Esophagus squamous epithelium (tissue), 5 donors: Measurements from ENCODE around the gene NRXN3. TPM values are rescaled to one million over a fixed set of nuclear protein-coding genes. Genes with fewer than 3 reads are reported as not detected.

Experiments
- DNase-seq: peaks from one replicate; lab custom pipeline; 2025; lab: John Stamatoyannopoulos, UW
- H3K27ac ChIP-seq, 4 donors: fragments of 200-600 bp; sonication (generic); one replicate each; pipeline ENCODE4 v1.5.1; 2016 to 2019; ENCODE audit warnings: mild to moderate bottlenecking in 1 of 4
- H3K27me3 ChIP-seq, 4 donors: fragments of 200-600 bp; sonication (generic); 1 replicate in 3 of 4; 2 replicates in 1 of 4; pipeline versions ENCODE4 v1.5.1 to v1.6.0; 2017 to 2021; ENCODE audit warnings: antibody characterized with exemption in 1 of 4
- H3K36me3 ChIP-seq, 3 donors: fragments of 200-600 bp; sonication (generic); one replicate each; pipeline ENCODE4 v1.5.1; 2016 to 2019
- H3K4me1 ChIP-seq, 3 donors: fragments of 200-600 bp; sonication (generic); one replicate each; pipeline ENCODE4 v1.5.1; 2017 to 2019
- H3K4me3 ChIP-seq, 4 donors: fragments of 200-600 bp; sonication (generic); 1 replicate in 3 of 4; 2 replicates in 1 of 4; pipeline ENCODE4 v1.5.1; 2016 to 2019; ENCODE audit warnings: mild to moderate bottlenecking in 2 of 4, moderate library complexity in 1 of 4
- H3K9me3 ChIP-seq, 3 donors: fragments of 200-600 bp; sonication (generic); one replicate each; pipeline ENCODE4 v1.5.1; 2016 to 2019
- POLR2A ChIP-seq, 4 donors: fragments of 450-650 bp; IDR thresholded peaks; one replicate each; pipeline ENCODE4 v1.6.1; 2017; ENCODE audit warnings: antibody characterized with exemption in 4 of 4, mild to moderate bottlenecking in 4 of 4, moderate library complexity in 3 of 4
- WGBS, 2 donors: methylation state at CpG; one replicate each; pipeline ENCODE4 v1.1.5; 2018; 5-methylcytosine and 5-hydroxymethylcytosine counted together
- intact Hi-C: fragments of 100-400 bp; cut with DNase I; formaldehyde crosslinking; loops from one replicate; pipeline ENCODE4 v1.15.0; 2022
- total RNA-seq, 4 donors: library from RNA; depleted of rRNA; stranded (reverse); fragments of >200 nt; gene quantifications; one replicate each; pipeline ENCODE4 v1.1.0, GENCODE V29; 2016
- TF ChIP-seq, protein P1 (sequence below), 6 experiments: fragments of 450-650 bp in 4 of 6; fragments of 200-600 bp in 2 of 6; sonication (generic) in 2 of 6; IDR thresholded peaks; one replicate each; pipeline ENCODE4 v1.5.1; 2016 to 2019; ENCODE audit warnings: antibody characterized with exemption in 6 of 6, mild to moderate bottlenecking in 4 of 6, moderate library complexity in 4 of 6
- donor health status: DM: yes; HTN: yes; CAD: no.

The NRXN3 gene
- total RNA-seq, 4 donors from 2014 or later = 0.30 to 15.8 (median 1.5) TPM

DNA sequence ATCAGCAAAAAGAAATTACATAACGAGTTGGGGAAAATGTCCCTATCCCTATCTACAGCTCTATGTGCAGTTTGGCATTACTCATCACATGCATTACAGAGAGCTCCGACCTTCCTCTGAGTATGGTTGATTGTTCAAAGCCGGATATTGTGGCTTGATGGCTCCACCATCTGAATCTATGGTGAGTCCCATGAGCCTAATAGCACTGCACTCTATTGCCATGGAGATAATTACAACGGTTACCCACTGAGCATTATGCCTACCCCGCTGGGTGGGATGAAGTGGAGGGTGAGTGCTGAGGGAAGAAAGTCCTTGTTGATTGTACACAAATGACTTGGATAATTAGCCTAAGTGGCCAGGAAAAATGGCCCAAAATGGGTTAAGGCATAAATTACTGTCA is 800.5 kb downstream of the NRXN3 start:
- no peak overlapping the region for H3K27ac ChIP-seq
- no peaks in the 10 kb centered on the region for H3K9me3 ChIP-seq
- WGBS, 2 donors = 69 to 86% methylated on average over 5 of the region's 5 CpGs
- intact Hi-C loops = no loop called here
- DNase-seq = no peak
- H3K4me3 ChIP-seq = no peak overlapping the region
- TF ChIP-seq POLR2A (IDR thresholded peaks at IDR 0.05) = no peak
- TF ChIP-seq, protein P1, sequence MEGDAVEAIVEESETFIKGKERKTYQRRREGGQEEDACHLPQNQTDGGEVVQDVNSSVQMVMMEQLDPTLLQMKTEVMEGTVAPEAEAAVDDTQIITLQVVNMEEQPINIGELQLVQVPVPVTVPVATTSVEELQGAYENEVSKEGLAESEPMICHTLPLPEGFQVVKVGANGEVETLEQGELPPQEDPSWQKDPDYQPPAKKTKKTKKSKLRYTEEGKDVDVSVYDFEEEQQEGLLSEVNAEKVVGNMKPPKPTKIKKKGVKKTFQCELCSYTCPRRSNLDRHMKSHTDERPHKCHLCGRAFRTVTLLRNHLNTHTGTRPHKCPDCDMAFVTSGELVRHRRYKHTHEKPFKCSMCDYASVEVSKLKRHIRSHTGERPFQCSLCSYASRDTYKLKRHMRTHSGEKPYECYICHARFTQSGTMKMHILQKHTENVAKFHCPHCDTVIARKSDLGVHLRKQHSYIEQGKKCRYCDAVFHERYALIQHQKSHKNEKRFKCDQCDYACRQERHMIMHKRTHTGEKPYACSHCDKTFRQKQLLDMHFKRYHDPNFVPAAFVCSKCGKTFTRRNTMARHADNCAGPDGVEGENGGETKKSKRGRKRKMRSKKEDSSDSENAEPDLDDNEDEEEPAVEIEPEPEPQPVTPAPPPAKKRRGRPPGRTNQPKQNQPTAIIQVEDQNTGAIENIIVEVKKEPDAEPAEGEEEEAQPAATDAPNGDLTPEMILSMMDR (IDR thresholded peaks at IDR 0.05) = no peak
- H3K27me3 ChIP-seq = no peaks in the 10 kb centered on the region
- H3K4me1 ChIP-seq = peaks cover 0 to 3% (median 0%) of the 10 kb centered on the region in 3 donors
- H3K36me3 ChIP-seq = no peaks in the 10 kb centered on the region

DNA sequence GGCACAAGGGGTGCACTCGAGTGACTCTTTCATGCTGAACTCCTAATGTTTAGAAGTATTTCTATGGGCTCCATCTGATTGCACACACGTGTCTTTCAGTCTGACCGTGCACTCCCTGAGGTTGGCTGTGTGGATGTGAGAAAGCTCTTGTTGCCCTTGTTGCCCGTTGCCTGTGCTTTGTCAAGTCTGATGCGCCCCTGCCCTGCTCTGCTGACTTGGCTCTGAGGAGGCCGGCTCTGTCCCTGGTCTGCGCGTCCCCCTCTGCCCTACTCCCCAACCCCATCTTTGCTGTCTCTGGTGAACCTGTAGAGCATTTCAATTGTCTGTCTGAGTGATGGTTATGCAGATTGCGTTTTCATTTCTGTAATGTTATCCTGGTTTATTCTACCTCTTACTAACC is 802.3 kb downstream of the NRXN3 start:
- 82 to 85% methylated on average over 8 to 9 of the region's 9 CpGs for WGBS, 2 donors
- peaks cover 0 to 3% (median 0%) of the 10 kb centered on the region in 3 donors for H3K4me1 ChIP-seq
- no peaks in the 10 kb centered on the region for H3K36me3 ChIP-seq
- no peak for TF ChIP-seq POLR2A (IDR thresholded peaks at IDR 0.05)
- TF ChIP-seq, protein P1 (IDR thresholded peaks at IDR 0.05) = no peak
- H3K27me3 ChIP-seq = no peaks in the 10 kb centered on the region
- H3K27ac ChIP-seq = no peak overlapping the region
- no peaks in the 10 kb centered on the region for H3K9me3 ChIP-seq
- DNase-seq = no peak
- intact Hi-C loops = no loop called here
- no peak overlapping the region for H3K4me3 ChIP-seq

DNA sequence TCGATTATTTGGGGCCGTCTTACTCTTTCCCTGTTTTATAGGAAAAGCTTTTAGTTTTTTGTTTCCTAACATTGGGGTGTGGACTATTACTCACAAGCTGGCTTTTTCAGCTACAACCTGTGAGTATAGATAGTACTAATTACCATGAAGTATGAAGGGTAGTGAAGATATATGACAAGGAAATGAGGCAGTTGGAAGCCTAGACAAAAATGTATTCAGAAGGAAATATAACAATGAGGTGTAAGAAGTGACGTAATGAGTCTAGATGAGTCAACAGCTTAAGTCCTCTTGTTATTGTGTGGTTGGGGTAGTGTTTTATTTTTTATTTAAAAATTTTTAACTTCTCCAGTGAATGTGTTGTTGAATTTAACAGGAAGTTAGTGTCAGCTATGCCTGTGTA is 804.5 kb downstream of the NRXN3 start:
- no peak for TF ChIP-seq POLR2A (IDR thresholded peaks at IDR 0.05)
- TF ChIP-seq, protein P1 (IDR thresholded peaks at IDR 0.05) = no peak
- Histone ChIP-seq H3K4me3 (no peak overlapping the region), H3K27ac (no peak overlapping the region), H3K36me3 (no peaks in the 10 kb centered on the region), H3K9me3 (no peaks in the 10 kb centered on the region), H3K27me3 (no peaks in the 10 kb centered on the region), H3K4me1 (no peaks in the 10 kb centered on the region)
- 33 to 40% methylated on average over 3 of the region's 3 CpGs for WGBS, 2 donors
- DNase-seq = no peak
- intact Hi-C loops = no loop called here

DNA sequence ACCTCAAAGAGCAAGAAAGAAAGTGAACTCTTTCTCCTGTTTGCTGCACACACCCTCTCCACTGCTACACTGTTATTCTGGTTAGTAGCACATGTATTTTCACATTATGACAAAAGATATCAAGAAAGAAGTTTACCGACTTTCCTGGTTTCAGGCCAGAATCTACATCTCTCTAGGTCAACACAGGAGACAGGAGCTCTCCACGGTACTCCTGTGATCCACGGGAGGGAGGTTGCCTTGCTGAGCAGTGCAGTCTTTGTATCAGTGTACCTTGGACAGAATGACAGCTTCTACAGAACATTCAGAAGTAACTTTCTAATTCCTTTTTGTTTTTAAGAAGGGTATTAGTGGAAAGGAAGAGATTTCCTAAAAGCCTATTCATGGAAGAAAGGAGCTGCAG is 805.6 kb downstream of the NRXN3 start:
- no peak for DNase-seq
- no peaks in the 10 kb centered on the region for H3K9me3 ChIP-seq
- H3K36me3 ChIP-seq = no peaks in the 10 kb centered on the region
- H3K27ac ChIP-seq = no peak overlapping the region
- 29 to 53% methylated on average over 2 to 3 of the region's 3 CpGs for WGBS, 2 donors
- no peak overlapping the region for H3K4me3 ChIP-seq
- H3K27me3 ChIP-seq = no peaks in the 10 kb centered on the region
- intact Hi-C loops = no loop called here
- H3K4me1 ChIP-seq = no peaks in the 10 kb centered on the region
- TF ChIP-seq, protein P1 (IDR thresholded peaks at IDR 0.05) = no peak
- no peak for TF ChIP-seq POLR2A (IDR thresholded peaks at IDR 0.05)

DNA sequence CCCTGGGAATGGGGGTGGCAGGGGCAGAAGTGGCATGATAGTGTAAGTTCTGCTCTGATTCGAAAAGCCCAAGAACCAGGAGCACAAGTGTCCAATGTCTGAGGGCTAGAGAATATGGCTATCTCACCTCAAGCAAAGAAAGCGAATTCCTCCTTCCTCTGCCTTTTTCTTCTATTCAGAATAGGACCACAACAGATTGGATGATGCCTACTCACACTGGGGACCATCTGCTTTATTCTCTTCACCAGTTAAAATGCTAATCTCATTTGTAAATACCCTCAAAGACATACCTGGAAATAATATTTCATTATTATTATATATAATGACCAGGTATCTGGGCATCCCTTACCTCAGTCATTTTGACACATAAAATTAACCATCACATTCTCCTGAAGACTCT is 808.7 kb downstream of the NRXN3 start:
- Histone ChIP-seq H3K36me3 (no peaks in the 10 kb centered on the region), H3K27me3 (no peaks in the 10 kb centered on the region), H3K4me3 (no peak overlapping the region), H3K9me3 (no peaks in the 10 kb centered on the region), H3K4me1 (no peaks in the 10 kb centered on the region), H3K27ac (no peak overlapping the region)
- TF ChIP-seq, protein P1 (IDR thresholded peaks at IDR 0.05) = no peak
- 56 to 79% methylated on average over 2 of the region's 2 CpGs for WGBS, 2 donors
- no peak for DNase-seq
- intact Hi-C loops = no loop called here
